ENCODE data around the gene EFR3B.

Gene EFR3B

GRCh38 chr2:25065768-25066167 is 23.9 kb downstream of the EFR3B start:
- CTCF ChIA-PET = interaction anchor here (2.0 kb wide), 1 partner anchor 10 kb away, joined by 8 read pairs; no protein-coding TSS in a partner anchor
- no peak for DNase-seq (ENCODE audit: extremely low spot score)
- no peak for TF ChIP-seq CTCF (IDR thresholded peaks at IDR 0.05; ENCODE audit: control extremely low read depth, extremely low read depth, low read depth, missing control alignments)
- POLR2A ChIA-PET = interaction anchor here (0.5 kb wide), 2 partner anchors 14 to 631 kb away, joined by 3 to 5 read pairs; no protein-coding TSS in a partner anchor

GRCh38 chr2:25066455-25066854 is 24.6 kb downstream of the EFR3B start:
- ChIA-PET POLR2A (interaction anchor here (0.5 kb wide), 1 partner anchor 631 kb away, joined by 3 read pairs; no protein-coding TSS in a partner anchor), CTCF (no interaction called here)
- no peak for DNase-seq (ENCODE audit: extremely low spot score)
- no peak for TF ChIP-seq CTCF (IDR thresholded peaks at IDR 0.05; ENCODE audit: control extremely low read depth, extremely low read depth, low read depth, missing control alignments)

- POLR2A ChIA-PET = no interaction called here
- CTCF ChIA-PET = interaction anchor here (1.0 kb wide), 1 partner anchor 13 kb away, joined by 3 read pairs; no protein-coding TSS in a partner anchor
Measured at GRCh38 chr2:25068217-25068616, 26.3 kb downstream of the EFR3B start.

GRCh38 chr2:25071966-25072365 is 30.1 kb downstream of the EFR3B start:
- no peak for TF ChIP-seq CTCF (IDR thresholded peaks at IDR 0.05; ENCODE audit: control extremely low read depth, extremely low read depth, low read depth, missing control alignments)
- DNase-seq (ENCODE audit: extremely low spot score) = no peak
- ChIA-PET POLR2A (no interaction called here), CTCF (interaction anchor here (0.9 kb wide), 1 partner anchor 8 kb away, joined by 4 read pairs; no protein-coding TSS in a partner anchor)

More at GRCh38 chr2:25068217-25068616, 26.3 kb downstream of the EFR3B start:
- TF ChIP-seq CTCF (IDR thresholded peaks at IDR 0.05; ENCODE audit: control extremely low read depth, extremely low read depth, low read depth, missing control alignments) = no peak
- DNase-seq (ENCODE audit: extremely low spot score) = no peak

GRCh38 chr2:25072606-25073005 is 30.7 kb downstream of the EFR3B start:
- ChIA-PET CTCF (interaction anchor here (0.9 to 1.3 kb wide), 2 partner anchors 9 to 34 kb away, joined by 3 to 4 read pairs; no protein-coding TSS in a partner anchor), POLR2A (no interaction called here)
- no peak for TF ChIP-seq CTCF (IDR thresholded peaks at IDR 0.05; ENCODE audit: control extremely low read depth, extremely low read depth, low read depth, missing control alignments)
- DNase-seq (ENCODE audit: extremely low spot score) = no peak

- ChIA-PET CTCF (interaction anchor here (1.3 kb wide), 2 partner anchors 10 to 34 kb away, joined by 3 to 6 read pairs; no protein-coding TSS in a partner anchor), POLR2A (no interaction called here)
- no peak for TF ChIP-seq CTCF (IDR thresholded peaks at IDR 0.05; ENCODE audit: control extremely low read depth, extremely low read depth, low read depth, missing control alignments)
- no peak for DNase-seq (ENCODE audit: extremely low spot score)
Measured at GRCh38 chr2:25073025-25073424, 31.1 kb downstream of the EFR3B start.

All from GM10248 (cell line).